ENCODE results near the gene SAMD8.
"Not testable (repeated sequence)": the region's sequence is repeated elsewhere in the genome, so short reads cannot be mapped to it uniquely, and the experiment has no call there.

The SAMD8 gene

GRCh38 chr10:75146780-75147179 lies 35.3 kb downstream of the SAMD8 start:
- DNase-seq, result no peak

- no peak for DNase-seq
Observed at GRCh38 chr10:75150656-75151055, 39.2 kb downstream of the SAMD8 start.

- no peak for DNase-seq
Observed at GRCh38 chr10:75159519-75159918, 48.1 kb downstream of the SAMD8 start.

GRCh38 chr10:75165684-75166622 lies 54.5 kb downstream of the SAMD8 start:
- DNase-seq, result peak; percentile 39

GRCh38 chr10:75166623-75166972 lies 55.1 kb downstream of the SAMD8 start:
- DNase-seq, result peak; percentile 12

- DNase-seq, result no peak
Observed at GRCh38 chr10:75168275-75168674, 56.8 kb downstream of the SAMD8 start.

GRCh38 chr10:75170215-75170614 lies 58.8 kb downstream of the SAMD8 start:
- DNase-seq, result no peak

- no peak for DNase-seq
Observed at GRCh38 chr10:75175046-75175445, 63.6 kb downstream of the SAMD8 start.

GRCh38 chr10:75176046-75176445 lies 64.6 kb downstream of the SAMD8 start:
- DNase-seq, result no peak

- DNase-seq, result no peak
Observed at GRCh38 chr10:75176736-75177135, 65.3 kb downstream of the SAMD8 start.

- no peak for DNase-seq
Observed at GRCh38 chr10:75179657-75180177, 68.3 kb downstream of the SAMD8 start.

- DNase-seq, result no peak
Observed at GRCh38 chr10:75180592-75180991, 69.1 kb downstream of the SAMD8 start.

GRCh38 chr10:75181073-75181472 lies 69.6 kb downstream of the SAMD8 start:
- DNase-seq, result no peak

- DNase-seq, result no peak
Observed at GRCh38 chr10:75186310-75186709, 74.9 kb downstream of the SAMD8 start.

GRCh38 chr10:75187961-75188426 lies 76.5 kb downstream of the SAMD8 start:
- peak; percentile 84 for DNase-seq

GRCh38 chr10:75188522-75188921 lies 77.1 kb downstream of the SAMD8 start:
- DNase-seq, result not testable (repeated sequence)

GRCh38 chr10:75189266-75190096 lies 78.0 kb downstream of the SAMD8 start:
- no peak for DNase-seq

GRCh38 chr10:75191821-75192568 lies 80.5 kb downstream of the SAMD8 start:
- no peak for DNase-seq

- DNase-seq, result not testable (repeated sequence)
Observed at GRCh38 chr10:75194625-75195024, 83.2 kb downstream of the SAMD8 start.

- DNase-seq, result no peak
Observed at GRCh38 chr10:75195035-75195763, 83.7 kb downstream of the SAMD8 start.

- DNase-seq, result no peak
Observed at GRCh38 chr10:75197066-75197465, 85.6 kb downstream of the SAMD8 start.

GRCh38 chr10:75197906-75198305 lies 86.5 kb downstream of the SAMD8 start:
- DNase-seq, result no peak
